NCI-H1694 treated with DMSO at 0.1 percent for 48 hours (cell line): ENCODE results near the gene OPN1MW3.
"Not testable (repeated sequence)": the region's sequence is repeated elsewhere in the genome, so short reads cannot be mapped to it uniquely, and the experiment has no call there.

ENCODE experiments used
- DNase-seq: peaks from one replicate; lab custom pipeline; 2025; lab: John Stamatoyannopoulos, UW

Gene OPN1MW3

DNA sequence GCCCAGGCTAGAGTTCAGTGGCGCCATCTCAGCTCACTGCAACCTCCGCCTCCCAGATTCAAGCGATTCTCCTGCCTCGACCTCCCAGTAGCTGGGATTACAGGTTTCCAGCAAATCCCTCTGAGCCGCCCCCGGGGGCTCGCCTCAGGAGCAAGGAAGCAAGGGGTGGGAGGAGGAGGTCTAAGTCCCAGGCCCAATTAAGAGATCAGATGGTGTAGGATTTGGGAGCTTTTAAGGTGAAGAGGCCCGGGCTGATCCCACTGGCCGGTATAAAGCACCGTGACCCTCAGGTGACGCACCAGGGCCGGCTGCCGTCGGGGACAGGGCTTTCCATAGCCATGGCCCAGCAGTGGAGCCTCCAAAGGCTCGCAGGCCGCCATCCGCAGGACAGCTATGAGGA, at the start of gene OPN1MW3:
Gene OPN1MW3 (plus strand): TSS at position 301 of the 400 bp plus-strand sequence. CDS start 38 bp downstream, at position 339.
- DNase-seq: not testable (repeated sequence)

DNA sequence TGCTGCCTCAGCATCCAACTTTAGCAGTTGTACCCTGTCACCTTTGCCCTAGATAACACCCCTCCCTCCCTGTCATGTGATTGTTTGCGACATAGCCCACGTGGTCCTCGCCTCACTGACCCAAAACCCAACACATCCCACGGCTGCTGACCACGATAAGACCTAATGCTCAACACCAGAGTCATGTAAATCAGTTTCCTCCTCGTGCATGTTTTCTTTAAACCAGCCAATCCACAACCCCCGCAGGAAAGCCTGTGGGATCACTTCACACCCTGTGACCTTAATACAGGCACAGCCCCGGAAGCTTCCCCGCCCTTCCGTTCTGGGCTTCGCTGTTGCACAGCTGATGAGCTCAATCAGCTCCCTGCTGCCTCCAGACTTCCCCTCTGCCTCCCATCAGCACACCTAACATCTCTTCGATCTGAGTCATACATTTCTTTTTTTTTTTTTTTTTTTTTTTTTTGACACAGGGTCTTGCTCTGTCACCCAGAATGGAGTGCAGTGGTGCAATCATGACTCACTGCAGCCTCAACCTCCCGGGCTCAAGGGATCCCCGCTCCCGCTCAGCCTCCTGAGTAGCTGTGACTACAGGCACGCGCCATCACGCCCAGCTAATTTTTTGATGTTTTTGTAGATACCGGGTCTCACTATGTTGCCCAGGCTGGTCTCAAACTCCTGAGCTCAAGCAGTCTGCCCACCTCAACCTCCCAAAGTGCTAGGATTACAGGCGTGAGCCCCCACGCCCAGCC, 47.5 kb upstream of the OPN1MW3 start:
- DNase-seq: not testable (repeated sequence)

DNA sequence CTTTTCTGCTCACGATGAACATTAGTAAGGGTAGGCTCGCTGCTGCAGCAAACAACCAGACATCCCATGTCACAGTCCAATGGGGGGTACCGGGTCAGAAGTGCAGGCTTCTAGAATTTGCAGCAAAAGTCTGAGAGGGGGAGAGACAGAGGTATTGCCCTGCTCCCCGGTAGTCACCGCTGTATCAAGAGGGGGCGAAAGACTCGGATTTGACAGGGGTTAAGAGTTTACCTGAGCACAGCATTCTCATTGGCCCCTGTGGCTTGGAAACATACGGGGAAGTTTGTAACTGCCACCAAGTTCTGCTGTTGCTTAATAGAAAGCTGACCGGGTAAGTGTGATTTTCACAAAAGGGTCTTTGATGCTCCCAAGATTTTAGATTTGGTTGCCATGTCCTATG, 46.3 kb upstream of the OPN1MW3 start:
- not testable (repeated sequence) for DNase-seq

DNA sequence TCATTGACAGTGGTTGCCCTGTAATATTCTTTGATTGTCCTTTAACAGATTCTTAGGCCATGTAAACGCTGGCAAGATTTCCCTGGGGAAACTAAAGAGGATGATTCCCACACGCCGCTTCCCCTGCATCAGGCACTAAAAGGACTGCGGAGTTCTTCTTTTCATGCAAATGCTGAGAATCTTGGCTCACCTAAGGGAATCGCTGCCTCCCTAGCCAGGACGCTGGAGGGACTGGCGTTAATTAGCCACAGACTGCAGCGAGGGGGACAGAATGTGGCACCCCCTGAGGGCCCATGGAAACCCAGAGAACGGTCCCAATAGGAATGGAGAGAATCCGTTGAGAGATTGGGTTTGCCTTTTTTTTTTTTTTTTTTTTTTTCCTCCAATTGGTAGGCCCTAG, 45.9 kb upstream of the OPN1MW3 start:
- DNase-seq: not testable (repeated sequence)

DNA sequence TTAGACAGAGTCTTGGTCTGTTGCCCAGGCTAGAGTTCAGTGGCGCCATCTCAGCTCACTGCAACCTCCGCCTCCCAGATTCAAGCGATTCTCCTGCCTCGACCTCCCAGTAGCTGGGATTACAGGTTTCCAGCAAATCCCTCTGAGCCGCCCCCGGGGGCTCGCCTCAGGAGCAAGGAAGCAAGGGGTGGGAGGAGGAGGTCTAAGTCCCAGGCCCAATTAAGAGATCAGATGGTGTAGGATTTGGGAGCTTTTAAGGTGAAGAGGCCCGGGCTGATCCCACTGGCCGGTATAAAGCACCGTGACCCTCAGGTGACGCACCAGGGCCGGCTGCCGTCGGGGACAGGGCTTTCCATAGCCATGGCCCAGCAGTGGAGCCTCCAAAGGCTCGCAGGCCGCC, 37.9 kb upstream of the OPN1MW3 start, which contains the start of gene OPN1MW2:
Gene OPN1MW2 (plus strand): TSS at position 301 of the 400 bp plus-strand sequence. CDS start 60 bp downstream, at position 361.
- DNase-seq: not testable (repeated sequence)

DNA sequence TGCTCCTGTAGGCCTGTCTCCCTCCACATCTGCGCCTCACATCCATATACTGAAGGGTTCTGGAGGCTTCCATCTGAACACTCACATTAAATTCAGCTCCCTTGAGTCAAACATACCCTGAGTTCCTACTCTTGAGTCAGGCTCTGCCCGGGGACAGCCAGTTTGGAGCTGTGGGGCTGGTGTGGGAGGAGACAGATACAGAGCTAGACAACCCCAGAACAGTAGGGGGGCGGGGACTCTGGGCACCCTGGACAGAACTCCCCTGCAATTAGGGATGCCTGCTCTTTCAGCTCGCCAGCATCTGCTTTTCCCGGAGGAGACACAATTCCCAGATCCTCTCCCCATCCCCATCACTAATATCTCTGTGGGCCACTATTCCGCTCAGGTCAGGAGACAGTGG, 32.1 kb upstream of the OPN1MW3 start:
- DNase-seq: not testable (repeated sequence)

DNA sequence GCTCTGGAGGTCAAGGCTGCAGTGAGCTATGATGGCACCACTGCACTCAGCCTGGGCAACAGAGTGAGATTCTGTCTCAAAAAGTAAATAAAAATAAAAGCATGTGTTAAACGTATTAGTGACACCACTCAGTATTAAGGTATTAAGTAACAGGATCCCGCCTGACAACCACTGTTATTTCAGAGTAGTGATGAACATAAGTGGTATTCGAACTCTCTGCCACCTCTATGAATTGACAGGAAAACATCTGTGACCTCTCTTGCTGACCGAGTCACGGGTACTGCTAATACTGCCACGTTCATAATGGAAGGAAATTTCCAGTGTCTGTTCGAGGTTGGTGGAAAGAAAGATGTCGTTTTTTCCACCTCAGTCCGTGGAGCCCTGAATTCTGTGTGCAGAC, 30.7 kb upstream of the OPN1MW3 start:
- not testable (repeated sequence) for DNase-seq

DNA sequence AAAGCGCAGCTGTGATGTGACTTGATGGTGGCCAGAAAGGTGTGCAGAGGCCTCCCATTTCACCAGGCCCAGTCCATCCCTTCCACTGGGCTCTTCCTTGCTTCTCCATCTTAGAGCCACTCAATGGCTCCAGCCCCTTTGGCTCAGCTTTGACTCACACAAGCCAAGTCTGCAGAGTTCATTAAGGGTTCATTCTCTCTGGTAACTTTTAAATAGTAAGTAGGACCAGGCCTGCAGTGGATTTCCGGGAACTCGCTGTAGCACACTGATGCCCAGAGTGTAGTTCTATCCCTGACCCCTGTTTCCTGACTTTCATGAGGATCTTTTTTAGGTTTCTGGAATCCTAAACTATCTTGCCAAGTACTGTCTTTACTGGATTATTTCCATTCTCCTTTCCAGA, 25.9 kb upstream of the OPN1MW3 start:
- not testable (repeated sequence) for DNase-seq

DNA sequence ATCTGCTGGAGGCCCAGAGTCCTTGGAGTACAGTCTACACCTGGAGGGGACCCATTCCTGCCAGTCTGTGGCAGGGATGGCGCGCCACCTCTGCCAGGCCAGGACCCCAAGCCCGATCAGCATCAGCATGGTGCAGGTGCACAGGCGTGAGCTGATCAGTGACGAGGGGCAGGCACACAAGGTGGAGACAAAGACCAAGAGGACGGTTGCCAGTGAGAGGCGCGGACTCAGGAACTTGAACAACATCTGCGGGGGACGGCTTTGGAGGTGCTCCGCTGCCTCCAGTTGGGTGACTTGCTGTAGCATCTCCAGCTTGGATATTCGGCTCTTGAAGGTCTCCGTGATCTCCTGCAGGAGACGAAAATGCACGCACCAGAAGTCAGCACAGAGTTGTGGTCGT, 23.8 kb upstream of the OPN1MW3 start:
- not testable (repeated sequence) for DNase-seq

DNA sequence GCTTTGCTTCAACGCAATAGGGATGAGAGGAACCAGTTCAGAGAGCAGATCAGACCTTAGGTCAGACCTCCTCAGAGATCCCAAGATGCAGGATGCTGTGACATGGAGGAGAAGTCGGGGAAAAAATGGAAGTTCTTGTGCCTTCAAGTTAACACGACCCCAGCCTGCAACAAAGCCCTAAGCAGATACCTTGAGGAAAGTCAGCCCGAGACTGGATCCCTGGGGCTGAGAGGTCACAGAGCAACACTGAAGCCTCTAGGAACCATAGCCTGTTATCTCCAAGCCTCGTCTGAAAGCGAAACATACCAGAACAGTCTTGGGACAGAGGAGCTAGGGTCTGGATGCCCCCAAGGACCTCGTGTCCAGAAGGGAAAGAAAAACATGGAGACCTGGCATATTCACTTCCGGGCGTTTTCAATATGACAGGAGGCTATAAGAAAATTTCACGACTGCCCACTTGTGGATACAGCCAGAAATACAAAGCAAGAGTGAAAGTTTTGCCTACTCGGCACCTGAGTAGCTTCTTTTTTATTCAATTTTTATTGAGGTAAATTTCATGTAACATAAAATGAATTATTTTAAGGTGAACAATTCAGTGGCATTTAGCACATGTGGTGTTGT, 18.3 kb upstream of the OPN1MW3 start:
- DNase-seq: not testable (repeated sequence)

DNA sequence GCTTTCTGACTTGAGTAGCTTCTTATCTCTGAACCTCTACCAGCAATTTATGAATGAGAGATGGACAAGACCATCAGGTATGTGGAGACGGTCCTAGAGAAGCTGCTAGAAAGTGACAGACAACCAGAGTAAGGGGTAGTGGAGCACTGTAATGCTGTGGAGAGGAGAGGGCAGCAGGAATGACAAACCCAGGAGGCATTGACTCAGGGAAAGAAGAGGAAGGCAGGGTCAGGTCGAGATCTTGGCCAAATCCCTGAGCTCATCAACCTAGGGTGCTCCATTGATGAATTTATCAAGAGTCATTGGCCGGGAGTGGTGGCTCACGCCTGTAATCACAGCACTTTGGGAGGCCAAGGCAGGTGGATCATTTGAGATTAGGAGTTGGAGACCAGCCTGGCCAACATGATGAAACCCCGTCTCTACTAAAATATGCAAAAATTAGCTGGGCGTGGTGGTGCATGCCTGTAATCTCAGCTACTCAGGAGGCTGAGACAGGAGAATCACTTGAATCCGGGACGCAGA, 17.3 kb upstream of the OPN1MW3 start:
- not testable (repeated sequence) for DNase-seq

DNA sequence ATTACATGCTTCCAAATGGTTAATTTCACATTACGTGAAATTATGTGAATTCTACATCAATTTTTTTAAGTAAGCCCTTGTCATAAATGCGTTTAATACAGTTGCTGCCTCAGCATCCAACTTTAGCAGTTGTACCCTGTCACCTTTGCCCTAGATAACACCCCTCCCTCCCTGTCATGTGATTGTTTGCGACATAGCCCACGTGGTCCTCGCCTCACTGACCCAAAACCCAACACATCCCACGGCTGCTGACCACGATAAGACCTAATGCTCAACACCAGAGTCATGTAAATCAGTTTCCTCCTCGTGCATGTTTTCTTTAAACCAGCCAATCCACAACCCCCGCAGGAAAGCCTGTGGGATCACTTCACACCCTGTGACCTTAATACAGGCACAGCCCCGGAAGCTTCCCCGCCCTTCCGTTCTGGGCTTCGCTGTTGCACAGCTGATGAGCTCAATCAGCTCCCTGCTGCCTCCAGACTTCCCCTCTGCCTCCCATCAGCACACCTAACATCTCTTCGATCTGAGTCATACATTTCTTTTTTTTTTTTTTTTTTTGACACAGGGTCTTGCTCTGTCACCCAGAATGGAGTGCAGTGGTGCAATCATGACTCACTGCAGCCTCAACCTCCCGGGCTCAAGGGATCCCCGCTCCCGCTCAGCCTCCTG, 9.9 kb upstream of the OPN1MW3 start:
- not testable (repeated sequence) for DNase-seq

DNA sequence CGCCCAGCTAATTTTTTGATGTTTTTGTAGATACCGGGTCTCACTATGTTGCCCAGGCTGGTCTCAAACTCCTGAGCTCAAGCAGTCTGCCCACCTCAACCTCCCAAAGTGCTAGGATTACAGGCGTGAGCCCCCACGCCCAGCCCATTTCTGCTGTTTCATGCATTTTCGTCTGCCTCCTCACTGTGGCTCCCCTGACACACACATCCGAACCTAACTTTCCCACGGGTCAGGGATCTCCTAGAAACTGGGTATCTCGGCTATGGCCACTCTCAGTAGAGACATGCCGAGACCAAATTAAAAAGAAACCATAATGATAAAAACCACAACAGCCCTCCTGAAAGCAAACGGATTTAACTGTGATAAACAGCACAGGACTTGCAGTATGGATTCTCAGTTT, 9.3 kb upstream of the OPN1MW3 start:
- DNase-seq: not testable (repeated sequence)

DNA sequence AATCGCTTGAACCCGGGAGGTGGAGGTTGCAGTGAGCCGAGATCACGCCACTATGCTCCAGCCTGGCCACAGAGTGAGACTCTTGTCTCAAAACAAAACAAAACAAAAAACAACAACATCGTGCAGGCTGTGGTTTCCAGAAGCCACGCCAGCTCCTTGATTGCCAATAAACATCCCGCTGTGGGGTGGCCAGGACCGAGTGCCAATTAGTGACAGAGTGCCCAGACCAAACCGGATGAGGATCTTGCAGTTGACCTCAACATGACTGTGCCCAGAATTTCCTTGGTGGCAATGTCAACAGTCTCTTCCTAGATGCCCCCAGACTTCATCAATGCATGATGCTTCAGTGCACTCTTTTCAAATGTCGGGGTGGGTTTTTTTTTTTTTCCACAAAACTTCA, 1.3 kb downstream of the OPN1MW3 start:
- DNase-seq: not testable (repeated sequence)

DNA sequence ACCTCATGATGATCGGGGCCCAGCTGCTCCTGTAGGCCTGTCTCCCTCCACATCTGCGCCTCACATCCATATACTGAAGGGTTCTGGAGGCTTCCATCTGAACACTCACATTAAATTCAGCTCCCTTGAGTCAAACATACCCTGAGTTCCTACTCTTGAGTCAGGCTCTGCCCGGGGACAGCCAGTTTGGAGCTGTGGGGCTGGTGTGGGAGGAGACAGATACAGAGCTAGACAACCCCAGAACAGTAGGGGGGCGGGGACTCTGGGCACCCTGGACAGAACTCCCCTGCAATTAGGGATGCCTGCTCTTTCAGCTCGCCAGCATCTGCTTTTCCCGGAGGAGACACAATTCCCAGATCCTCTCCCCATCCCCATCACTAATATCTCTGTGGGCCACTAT, 5.7 kb downstream of the OPN1MW3 start:
- DNase-seq: not testable (repeated sequence)

DNA sequence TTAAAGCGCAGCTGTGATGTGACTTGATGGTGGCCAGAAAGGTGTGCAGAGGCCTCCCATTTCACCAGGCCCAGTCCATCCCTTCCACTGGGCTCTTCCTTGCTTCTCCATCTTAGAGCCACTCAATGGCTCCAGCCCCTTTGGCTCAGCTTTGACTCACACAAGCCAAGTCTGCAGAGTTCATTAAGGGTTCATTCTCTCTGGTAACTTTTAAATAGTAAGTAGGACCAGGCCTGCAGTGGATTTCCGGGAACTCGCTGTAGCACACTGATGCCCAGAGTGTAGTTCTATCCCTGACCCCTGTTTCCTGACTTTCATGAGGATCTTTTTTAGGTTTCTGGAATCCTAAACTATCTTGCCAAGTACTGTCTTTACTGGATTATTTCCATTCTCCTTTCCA, 11.9 kb downstream of the OPN1MW3 start:
- DNase-seq: not testable (repeated sequence)

DNA sequence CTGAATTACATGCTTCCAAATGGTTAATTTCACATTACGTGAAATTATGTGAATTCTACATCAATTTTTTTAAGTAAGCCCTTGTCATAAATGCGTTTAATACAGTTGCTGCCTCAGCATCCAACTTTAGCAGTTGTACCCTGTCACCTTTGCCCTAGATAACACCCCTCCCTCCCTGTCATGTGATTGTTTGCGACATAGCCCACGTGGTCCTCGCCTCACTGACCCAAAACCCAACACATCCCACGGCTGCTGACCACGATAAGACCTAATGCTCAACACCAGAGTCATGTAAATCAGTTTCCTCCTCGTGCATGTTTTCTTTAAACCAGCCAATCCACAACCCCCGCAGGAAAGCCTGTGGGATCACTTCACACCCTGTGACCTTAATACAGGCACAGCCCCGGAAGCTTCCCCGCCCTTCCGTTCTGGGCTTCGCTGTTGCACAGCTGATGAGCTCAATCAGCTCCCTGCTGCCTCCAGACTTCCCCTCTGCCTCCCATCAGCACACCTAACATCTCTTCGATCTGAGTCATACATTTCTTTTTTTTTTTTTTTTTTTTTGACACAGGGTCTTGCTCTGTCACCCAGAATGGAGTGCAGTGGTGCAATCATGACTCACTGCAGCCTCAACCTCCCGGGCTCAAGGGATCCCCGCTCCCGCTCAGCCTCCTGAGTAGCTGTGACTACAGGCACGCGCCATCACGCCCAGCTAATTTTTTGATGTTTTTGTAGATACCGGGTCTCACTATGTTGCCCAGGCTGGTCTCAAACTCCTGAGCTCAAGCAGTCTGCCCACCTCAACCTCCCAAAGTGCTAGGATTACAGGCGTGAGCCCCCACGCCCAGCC, 27.3 kb downstream of the OPN1MW3 start:
- not testable (repeated sequence) for DNase-seq

DNA sequence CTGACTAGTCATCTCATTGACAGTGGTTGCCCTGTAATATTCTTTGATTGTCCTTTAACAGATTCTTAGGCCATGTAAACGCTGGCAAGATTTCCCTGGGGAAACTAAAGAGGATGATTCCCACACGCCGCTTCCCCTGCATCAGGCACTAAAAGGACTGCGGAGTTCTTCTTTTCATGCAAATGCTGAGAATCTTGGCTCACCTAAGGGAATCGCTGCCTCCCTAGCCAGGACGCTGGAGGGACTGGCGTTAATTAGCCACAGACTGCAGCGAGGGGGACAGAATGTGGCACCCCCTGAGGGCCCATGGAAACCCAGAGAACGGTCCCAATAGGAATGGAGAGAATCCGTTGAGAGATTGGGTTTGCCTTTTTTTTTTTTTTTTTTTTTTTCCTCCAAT, 29.0 kb downstream of the OPN1MW3 start:
- DNase-seq: not testable (repeated sequence)

DNA sequence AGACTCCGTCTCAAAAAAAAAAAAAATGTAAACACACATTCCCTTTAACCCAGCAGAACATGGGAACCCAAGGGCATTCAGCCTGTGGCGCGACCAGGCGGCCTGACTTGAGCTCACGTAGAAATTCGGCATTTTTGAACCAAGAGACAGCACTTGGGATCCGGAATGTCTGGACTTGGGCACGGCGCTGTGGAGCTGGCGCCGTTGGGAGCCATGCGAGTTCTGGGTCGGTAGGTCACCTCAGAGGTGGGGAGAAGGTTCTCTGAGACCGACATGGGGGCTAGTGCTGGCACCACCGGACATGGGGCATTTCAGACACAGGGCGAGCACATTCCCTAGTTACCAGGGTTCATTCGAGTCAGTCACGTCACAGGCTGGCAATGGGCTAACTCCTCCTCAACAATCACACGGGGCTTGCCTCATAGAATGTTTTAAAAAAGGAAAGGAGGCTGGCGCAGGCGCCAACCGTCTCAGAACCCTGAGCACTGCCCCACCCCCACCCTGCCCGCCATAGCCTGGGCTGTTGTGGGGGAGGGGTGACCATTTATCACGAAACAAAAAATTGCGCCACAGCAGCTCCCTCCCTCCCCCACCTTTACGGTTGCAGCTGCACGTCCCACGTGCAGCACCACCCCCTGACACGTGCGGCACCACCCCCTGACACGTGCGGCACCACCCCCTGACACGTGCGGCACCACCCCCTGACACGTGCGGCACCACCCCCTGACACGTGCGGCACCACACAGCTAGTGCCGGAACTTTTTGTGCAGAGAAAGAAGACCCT, 37.6 kb downstream of the OPN1MW3 start, which contains the start of gene TEX28:
Gene TEX28 (minus strand): TSS at position 334 of the 784 bp plus-strand sequence. CDS start 3,007 bp downstream, outside the sequence.
- no peak for DNase-seq

DNA sequence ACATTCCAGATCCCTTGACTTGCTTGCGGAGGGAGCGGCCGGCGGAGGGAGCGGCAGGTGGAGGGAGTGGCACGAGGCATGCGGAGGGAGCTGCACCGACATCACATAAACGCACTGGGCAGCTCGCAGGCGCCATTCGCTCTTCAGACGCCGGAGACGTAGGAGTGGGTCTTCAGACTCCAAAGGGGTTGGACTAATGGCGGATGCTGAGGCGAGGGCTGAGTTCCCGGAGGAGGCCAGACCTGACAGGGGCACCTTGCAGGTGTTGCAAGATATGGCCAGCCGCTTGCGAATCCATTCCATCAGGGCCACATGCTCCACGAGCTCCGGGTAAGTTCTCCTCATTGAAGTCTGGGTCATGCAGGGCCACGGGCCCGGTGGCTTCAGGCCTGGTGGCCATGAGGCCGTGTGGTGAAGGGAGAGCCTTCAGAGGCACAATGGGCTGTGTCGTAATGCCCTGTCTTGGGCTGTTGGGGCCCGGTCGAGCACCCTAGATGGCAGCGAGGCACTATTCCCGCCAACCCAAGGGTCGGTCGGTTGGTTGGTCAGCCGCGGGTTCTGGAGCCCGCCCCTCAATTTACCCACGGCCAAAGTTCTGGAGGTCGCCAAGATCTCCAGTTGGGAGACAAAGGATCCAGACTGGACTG, 38.4 kb downstream of the OPN1MW3 start, which contains the start of gene TKTL1:
Gene TKTL1 (plus strand): TSS at position 132 of the 647 bp plus-strand sequence. CDS start 65 bp downstream, at position 197.
- DNase-seq: no peak
